ENCODE data around the gene CUEDC1. TPM values are rescaled to one million over a fixed set of nuclear protein-coding genes. Genes with fewer than 3 reads are reported as not detected.

The CUEDC1 gene, protein sequence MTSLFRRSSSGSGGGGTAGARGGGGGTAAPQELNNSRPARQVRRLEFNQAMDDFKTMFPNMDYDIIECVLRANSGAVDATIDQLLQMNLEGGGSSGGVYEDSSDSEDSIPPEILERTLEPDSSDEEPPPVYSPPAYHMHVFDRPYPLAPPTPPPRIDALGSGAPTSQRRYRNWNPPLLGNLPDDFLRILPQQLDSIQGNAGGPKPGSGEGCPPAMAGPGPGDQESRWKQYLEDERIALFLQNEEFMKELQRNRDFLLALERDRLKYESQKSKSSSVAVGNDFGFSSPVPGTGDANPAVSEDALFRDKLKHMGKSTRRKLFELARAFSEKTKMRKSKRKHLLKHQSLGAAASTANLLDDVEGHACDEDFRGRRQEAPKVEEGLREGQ
- not detected for total RNA-seq

DNA sequence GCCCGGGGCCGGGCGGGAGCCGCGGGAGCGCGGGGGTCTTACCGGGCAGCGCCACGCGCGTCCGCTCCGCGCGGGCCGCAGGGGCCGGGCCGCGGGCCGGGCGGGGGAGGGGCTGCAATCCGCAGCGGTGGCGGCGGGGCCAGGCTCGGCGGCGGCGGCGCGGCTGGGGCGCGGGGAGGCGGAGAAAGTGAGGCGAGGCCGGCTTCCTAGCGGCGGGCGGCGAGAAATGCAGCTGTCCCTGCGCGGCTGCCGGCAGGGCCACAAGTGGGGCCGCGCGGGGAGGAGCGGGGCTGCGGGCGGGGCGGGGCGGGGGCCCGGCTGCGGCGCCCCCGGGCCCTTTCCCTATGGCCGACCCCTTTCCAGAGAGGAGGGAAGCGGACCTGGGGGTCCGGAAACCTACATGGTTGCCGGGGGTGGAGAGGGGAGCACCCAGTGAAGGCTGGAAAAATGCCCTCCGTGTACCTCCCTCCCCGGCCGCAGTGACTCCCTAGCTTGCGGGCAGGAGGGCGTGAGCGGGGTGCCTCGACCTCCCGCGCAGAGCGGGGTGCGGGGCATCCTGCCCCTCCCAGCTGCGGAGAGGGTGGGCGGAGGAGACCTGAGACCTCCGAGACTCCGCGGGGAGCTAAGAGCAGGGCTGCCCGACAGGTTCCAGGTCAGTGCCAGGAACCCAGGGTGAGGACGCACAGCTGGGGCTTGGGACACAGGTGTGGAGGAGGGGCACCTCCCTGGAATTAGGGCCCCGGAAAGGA lies at the start of gene CUEDC1:
TSS of gene CUEDC1 (minus strand) at position 230 of the 749 bp plus-strand sequence. CDS start 69,848 bp downstream, outside the sequence.

DNA sequence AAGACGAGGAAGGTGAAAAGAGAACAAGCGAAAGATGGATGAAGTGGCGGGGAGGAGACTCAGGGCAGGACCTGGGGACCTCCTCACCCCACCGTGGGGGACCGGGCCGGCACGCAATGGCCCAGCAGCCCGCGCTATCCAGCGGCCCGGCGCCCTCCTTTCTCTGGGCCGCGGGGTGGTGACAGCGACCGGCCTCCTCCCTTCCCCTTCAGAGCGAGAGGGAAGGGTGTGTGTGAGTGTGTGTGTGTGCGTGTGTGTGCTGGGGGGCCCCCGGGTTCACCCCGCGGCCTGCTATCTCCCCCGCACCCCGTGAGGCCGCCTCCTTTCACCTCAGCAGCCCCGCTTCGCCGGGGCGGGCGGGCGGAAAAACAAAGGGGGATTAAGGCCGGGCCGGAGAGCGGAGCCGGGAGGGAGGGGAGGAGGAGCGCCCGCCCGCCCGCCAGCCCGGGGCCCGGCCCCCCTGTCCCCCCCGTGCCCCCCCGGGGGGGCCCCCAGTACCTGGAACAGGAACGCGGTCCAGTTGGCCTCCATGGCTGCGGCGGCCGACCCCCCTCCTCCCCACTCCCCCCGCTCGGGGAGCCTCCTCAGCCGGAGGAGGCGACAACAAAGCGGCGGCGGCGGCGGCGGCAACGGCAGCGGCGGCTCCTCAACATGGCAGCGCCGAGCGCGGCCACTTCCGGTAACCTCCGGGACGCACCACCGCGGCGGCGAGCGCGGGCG lies 32.5 kb upstream of the CUEDC1 start, which contains the start of gene VEZF1:
TSS of gene VEZF1 (minus strand) at position 674 of the 720 bp plus-strand sequence. CDS start at position 531, 143 bp downstream.

DNA sequence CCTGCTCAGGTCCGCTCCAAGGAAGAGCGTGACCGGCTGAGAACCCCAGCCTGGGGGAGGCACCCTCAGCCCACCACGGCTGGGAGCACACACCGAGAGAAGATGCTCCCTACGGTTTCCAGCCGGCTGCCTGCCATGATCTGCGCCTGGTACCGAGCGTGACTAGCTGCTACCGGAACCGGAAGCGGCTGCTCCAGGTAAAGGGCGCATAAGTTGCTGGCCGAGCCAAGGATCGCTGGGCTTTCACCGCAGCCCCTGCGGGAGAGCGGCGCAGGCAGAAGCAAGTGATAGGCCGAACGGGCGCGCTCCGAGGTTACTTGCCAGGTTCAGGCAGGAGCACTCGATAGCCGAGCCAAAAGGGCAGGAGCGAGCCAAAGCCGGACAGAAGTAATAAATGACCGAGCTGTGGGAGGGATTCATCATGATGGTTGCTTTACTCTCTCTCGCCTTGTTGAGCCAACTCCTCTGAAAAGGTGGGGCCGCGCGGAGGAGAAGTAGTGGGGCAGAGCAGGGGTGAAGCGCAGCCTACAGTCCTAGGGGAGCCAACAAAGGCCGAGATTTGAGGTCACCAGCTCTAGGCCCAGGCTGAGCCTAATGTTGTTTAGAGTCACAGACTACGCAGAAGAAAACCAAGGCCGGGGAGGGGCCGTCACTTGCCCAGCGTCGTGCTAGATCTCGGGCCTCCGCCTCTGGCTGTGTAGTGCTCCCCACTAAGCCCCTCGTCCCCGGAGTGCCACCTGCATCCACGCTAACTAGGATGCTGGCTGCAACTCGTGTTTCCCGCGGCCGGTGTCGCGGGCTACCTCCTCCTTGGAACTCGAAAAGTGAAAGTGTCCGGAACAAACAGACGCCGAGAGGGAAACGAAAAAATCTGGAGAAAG lies 105.1 kb downstream of the CUEDC1 start, which contains the start of gene MRPS23:
TSS of gene MRPS23 (minus strand) at position 171 of the 881 bp plus-strand sequence. CDS start at position 137, 34 bp downstream.

Other genes with a start within 250 kb of the CUEDC1 start
- not detected for gene CCDC182, start 210.1 kb downstream of the CUEDC1 start, total RNA-seq
- 10 to 100 TPM; 30.2 to 36.1 TPM for gene MRPS23, start 105.4 kb downstream of the CUEDC1 start, total RNA-seq
- 10 to 100 TPM; 48.9 to 50.1 TPM for gene VEZF1, start 32.8 kb upstream of the CUEDC1 start, total RNA-seq
- gene SRSF1, start 51.8 kb upstream of the CUEDC1 start, total RNA-seq, result 100 to 1,000 TPM; 284 to 293 TPM
- 10 to 100 TPM; 29.6 to 29.9 TPM for gene DYNLL2, start 128.0 kb upstream of the CUEDC1 start, total RNA-seq
- gene OR4D1, start 193.0 kb upstream of the CUEDC1 start, total RNA-seq, result under 1 TPM; 0.86 to 0.91 TPM
- not detected for gene OR4D2, start 211.6 kb upstream of the CUEDC1 start, total RNA-seq
- not detected for gene EPX, start 237.3 kb upstream of the CUEDC1 start, total RNA-seq